ENCODE results near the gene PALLD. TPM values are rescaled to one million over a fixed set of nuclear protein-coding genes. Genes with fewer than 3 reads are reported as not detected.
A peak's percentile ranks its signal among the peaks of the same experiment; 100 is the strongest.

PALLD gene
- total RNA-seq, 4 donors from 2014 or later, result 60.2 to 437 (median 118) TPM

GRCh38 chr4:168536448-168536847 lies 39.6 kb downstream of the PALLD start:
- Histone ChIP-seq H3K9me3 (no peaks in the 10 kb centered on the region), H3K4me3 (no peak overlapping the region), H3K36me3 (no peaks in the 10 kb centered on the region), H3K4me1 (peaks cover 0 to 23% (median 0%) of the 10 kb centered on the region in 3 donors), H3K27ac (no peak overlapping the region), H3K27me3 (peaks cover 0 to 34% (median 0%) of the 10 kb centered on the region in 4 donors)
- 69 to 71% methylated on average over 7 of the region's 7 CpGs for WGBS, 2 donors
- no peak for DNase-seq
- intact Hi-C loops (cut with DNase I), result no loop called here
- TF ChIP-seq POLR2A (IDR thresholded peaks at IDR 0.05), result no peak
- TF ChIP-seq CTCF (IDR thresholded peaks at IDR 0.05), result no peak

GRCh38 chr4:168537086-168537485 lies 40.2 kb downstream of the PALLD start:
- H3K4me1 ChIP-seq, result peaks cover 0 to 23% (median 0%) of the 10 kb centered on the region in 3 donors
- no peak for TF ChIP-seq CTCF (IDR thresholded peaks at IDR 0.05)
- TF ChIP-seq POLR2A (IDR thresholded peaks at IDR 0.05), result no peak
- H3K27ac ChIP-seq, result no peak overlapping the region
- H3K27me3 ChIP-seq, result peaks cover 0 to 28% (median 0%) of the 10 kb centered on the region in 4 donors
- WGBS, 2 donors, result 95 to 97% methylated on average over 4 of the region's 4 CpGs
- H3K9me3 ChIP-seq, result no peaks in the 10 kb centered on the region
- H3K36me3 ChIP-seq, result no peaks in the 10 kb centered on the region
- no peak for DNase-seq
- H3K4me3 ChIP-seq, result no peak overlapping the region
- intact Hi-C loops (cut with DNase I), result no loop called here

GRCh38 chr4:168537571-168537970 lies 40.7 kb downstream of the PALLD start:
- peaks cover 0 to 23% (median 0%) of the 10 kb centered on the region in 3 donors for H3K4me1 ChIP-seq
- no peak overlapping the region for H3K4me3 ChIP-seq
- DNase-seq, result no peak
- peaks cover 0 to 27% (median 0%) of the 10 kb centered on the region in 4 donors for H3K27me3 ChIP-seq
- no peaks in the 10 kb centered on the region for H3K9me3 ChIP-seq
- no peaks in the 10 kb centered on the region for H3K36me3 ChIP-seq
- WGBS, 2 donors, result 18 to 36% methylated on average over 3 of the region's 3 CpGs
- no peak overlapping the region for H3K27ac ChIP-seq
- TF ChIP-seq CTCF (IDR thresholded peaks at IDR 0.05) (no peak), POLR2A (IDR thresholded peaks at IDR 0.05) (no peak)
- intact Hi-C loops (cut with DNase I), result no loop called here

- Histone ChIP-seq H3K36me3 (no peaks in the 10 kb centered on the region), H3K27me3 (peaks cover 0 to 27% (median 0%) of the 10 kb centered on the region in 4 donors), H3K4me1 (peaks cover 0 to 23% (median 0%) of the 10 kb centered on the region in 3 donors), H3K9me3 (no peaks in the 10 kb centered on the region), H3K4me3 (no peak overlapping the region), H3K27ac (no peak overlapping the region)
- whole genome bisulfite sequencing, 2 donors, result 47 to 65% methylated on average over 9 of the region's 9 CpGs
- intact Hi-C loops (cut with DNase I), result no loop called here
- DNase-seq, result no peak
- no peak for TF ChIP-seq CTCF (IDR thresholded peaks at IDR 0.05)
- no peak for TF ChIP-seq POLR2A (IDR thresholded peaks at IDR 0.05)
Observed at GRCh38 chr4:168538632-168539031, 41.8 kb downstream of the PALLD start.

GRCh38 chr4:168540086-168540485 lies 43.2 kb downstream of the PALLD start:
- H3K9me3 ChIP-seq, result no peaks in the 10 kb centered on the region
- WGBS, 2 donors, result 57 to 60% methylated on average over 9 of the region's 9 CpGs
- H3K27me3 ChIP-seq, result peaks cover 0 to 21% (median 0%) of the 10 kb centered on the region in 4 donors
- TF ChIP-seq POLR2A (IDR thresholded peaks at IDR 0.05) (no peak), CTCF (IDR thresholded peaks at IDR 0.05) (no peak)
- no peak overlapping the region for H3K4me3 ChIP-seq
- intact Hi-C loops (cut with DNase I), result no loop called here
- H3K27ac ChIP-seq, result peak overlapping the region in 1 of 4 donors; percentile 4
- no peaks in the 10 kb centered on the region for H3K36me3 ChIP-seq
- DNase-seq, result no peak
- H3K4me1 ChIP-seq, result peaks cover 0 to 23% (median 0%) of the 10 kb centered on the region in 3 donors

All from esophagus squamous epithelium (tissue), 5 donors.